ENCODE results near the gene NF2.

Gene NF2

GRCh38 chr22:29726106-29726505 lies 122.7 kb downstream of the NF2 start:
- DNase-seq: no peak

DNA sequence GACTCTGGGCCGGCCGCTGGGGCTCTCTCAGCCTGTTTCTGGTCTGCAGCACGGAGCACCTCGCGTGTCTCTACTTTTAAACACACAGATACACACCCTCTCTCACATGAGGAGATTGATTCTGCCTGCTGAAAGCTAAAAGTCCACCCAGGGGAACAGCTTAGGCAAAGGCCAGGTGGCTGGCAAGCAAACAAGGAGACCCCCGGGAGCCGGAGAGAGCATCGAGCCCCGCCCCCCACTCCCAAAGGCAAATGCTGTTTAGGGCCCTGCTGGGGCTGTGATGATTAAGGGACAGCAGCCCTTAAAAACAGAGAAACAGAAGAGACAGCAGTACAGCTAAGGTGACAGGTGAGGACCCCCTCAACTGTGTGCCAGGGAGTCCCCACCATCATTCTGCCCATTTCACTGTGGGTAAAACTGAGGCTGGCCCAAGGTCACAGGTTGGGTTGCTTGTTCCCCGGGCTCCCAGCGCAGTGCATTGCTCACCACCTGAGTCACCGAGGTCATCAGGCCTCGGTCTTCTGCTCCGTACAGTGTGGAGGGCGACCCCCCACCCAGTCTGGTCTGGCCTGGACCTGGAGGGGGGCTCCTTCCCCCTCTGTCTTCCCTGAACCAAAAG lies 123.2 kb downstream of the NF2 start:
- DNase-seq: no peak

GRCh38 chr22:29727131-29727523 lies 123.7 kb downstream of the NF2 start:
- DNase-seq: peak; percentile 20

- DNase-seq: no peak
These were observed 125.7 kb downstream of the NF2 start for GRCh38 chr22:29729161-29729560.

DNA sequence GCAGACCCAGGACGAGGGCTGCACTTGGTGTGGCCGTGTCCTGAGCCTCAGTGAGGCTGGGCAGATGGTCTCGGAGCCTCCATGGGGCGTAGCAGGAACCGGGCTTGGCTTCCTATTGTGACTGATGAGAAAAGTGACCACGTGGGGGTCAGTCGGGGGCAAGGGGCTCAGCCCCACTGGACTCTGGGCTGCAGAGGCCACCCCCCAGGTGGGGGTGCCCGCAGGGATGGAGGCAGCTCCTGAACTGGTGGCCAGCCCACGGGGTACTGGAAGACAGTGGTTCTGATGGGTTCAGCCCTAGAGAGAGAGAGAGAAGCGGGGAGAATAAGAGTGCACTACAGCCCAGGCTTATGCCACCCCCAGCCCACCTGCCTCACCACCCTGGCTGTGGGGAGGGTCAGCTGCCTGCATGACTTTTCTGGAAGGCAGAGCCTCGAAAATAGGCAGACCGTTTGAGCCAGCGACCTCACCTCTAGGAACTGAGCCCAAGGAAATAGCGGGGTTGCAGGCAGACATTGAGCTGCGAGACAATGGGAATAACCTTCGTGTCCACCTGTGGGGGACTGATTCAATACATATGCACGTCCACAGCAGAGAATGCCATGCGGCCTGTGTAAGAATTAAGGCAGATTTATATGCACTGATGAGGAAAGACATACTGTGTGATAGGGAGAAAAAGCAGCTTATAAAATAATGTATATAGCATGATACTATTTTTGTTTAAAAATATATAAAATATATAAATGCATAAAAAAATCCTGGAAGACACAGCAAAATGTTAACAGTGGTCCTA lies 127.8 kb downstream of the NF2 start:
- no peak for DNase-seq

DNA sequence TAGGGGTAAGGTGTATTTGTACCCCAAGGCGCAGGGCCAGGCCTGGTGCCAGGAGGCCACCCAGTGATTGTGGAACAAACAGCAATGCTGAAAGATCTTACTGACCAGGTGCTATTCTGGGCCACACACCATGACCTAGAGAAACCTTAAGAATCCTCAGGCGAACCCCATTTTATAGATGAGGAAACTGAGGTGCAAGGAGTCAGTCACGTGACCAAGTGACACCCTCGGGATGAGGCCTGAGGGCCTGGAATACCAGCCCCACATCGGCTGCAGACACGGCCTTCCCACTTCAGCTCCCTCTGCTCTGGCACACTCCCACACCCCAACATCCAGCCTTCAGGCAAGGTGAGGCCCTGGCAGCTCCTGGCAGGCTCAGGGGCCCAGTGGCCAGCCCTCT lies 129.4 kb downstream of the NF2 start:
- DNase-seq: no peak

DNA sequence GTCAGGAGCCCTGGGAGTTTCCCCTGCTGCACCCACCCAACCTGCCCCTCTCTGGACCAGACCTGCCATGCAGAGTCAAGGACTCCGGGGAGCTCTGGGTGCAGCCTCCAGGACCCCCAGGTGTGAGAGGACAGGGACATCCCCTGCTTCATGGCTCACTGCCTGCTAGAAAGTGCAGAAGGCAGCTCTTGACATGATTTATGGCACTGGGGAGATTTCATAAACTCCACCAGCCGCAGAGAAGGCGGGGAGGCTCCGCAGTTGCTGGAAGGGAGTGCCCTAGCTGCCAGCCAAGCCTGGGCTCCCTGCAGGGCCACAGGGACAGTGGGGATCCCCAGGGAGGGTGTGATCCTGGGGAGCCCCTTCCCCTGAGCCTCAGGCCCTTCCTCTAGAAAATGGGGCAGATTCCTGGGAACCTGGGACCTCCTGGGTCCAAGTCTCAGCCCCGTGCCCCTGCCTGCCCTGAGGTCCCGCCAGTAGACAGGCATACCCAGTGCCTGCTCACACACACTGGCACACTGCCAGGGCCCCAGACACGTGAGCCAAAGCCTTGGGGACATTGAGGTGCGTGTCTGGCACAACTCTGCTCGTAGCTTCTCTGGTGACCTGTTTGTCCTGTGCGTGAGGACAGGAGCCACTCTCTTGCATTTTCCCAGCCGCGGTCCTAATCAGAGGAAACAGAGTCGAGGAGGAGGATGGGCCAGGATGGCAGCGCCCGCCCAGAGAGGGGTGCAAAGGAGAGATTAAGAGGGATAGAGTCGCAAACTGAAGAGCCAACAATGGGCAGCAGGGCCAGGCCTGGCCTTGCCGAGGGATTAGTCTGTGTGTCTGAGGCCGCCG lies 130.1 kb downstream of the NF2 start:
- DNase-seq: no peak

- no peak for DNase-seq
These were observed 131.0 kb downstream of the NF2 start for GRCh38 chr22:29734406-29734805.

DNA sequence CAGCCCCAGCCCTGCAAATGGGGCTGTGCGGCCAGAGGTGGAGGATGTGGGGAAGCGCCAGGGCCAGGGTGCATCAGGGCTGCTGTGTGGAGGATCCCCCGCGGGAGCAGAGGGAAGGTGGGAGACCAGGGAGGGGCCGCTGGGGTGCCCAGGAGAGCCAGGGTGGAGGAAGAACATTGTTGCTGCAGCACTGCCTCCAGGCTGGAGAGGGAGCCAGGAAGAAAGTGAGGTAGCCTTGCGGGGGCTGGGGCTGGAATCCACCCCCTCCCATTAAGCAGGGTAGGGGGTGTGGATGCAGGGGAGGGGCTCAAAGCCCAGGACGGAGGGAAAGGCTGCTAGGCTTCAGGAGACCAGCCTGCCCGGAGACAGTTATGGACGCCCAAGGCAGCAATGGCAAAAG lies 131.4 kb downstream of the NF2 start:
- DNase-seq: no peak

DNA sequence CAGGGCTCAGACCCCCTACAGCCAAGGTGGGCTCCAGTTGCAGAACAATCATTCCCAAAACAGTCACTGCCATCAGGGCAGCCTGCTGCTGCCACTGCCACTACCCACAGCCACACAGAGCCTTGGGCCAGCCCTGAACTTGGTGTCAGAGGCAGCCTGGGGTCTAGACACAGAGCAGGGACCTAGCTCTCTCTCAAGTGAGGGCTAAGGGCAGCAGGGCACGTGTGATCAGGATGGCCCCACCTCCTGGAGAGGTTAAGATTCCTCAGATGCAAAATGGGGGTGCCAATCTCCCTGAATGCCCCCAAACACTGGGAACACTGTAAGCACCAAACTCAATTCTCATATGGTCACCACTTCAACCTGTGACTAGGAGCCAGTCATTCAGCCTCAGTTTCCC lies 132.0 kb downstream of the NF2 start:
- DNase-seq: no peak

DNA sequence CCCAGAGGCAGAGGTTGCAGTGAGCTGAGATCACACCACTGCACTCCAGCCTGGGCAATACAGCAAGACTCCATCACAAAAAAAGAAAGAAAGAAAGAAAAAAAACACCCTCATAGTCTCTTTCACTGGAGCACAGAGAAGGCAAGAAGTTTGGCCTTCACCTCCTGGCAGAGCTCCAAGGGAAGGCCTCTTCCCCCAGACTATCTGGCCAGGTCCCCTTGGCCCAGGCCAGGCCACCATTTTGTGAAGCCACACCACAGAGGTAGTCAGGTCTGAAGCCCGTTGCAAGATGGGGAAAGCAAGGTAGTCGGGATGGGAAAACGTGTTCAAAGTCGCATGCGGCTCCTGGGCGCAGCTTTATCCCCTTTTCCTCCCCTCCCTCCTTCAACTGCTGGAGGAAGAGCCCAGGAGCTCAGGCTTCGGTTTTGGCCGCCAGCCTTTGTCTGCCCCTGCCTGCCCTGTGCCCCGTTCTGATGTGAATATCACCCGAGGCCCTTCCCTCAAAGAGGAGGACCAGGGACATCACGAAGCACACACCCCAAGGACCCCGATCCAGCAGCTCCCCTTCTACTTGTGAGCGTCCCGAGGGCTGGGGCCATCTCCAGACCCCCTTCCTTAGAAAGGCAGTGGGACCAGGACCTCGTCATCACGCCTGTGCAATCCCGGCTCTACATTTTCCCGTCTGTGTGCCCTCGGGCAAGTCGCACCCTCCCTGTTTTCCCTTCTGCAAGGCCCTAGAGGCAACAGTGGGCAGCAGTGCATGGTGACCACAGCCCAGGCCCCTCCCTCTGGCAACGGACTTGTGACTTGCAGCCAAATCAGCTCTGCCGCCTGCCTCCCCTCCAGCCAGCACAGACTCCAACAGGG lies 134.1 kb downstream of the NF2 start:
- no peak for DNase-seq

- DNase-seq: no peak
These were observed 134.8 kb downstream of the NF2 start for GRCh38 chr22:29738118-29738815.

GRCh38 chr22:29739346-29739875 lies 136.0 kb downstream of the NF2 start:
- no peak for DNase-seq

DNA sequence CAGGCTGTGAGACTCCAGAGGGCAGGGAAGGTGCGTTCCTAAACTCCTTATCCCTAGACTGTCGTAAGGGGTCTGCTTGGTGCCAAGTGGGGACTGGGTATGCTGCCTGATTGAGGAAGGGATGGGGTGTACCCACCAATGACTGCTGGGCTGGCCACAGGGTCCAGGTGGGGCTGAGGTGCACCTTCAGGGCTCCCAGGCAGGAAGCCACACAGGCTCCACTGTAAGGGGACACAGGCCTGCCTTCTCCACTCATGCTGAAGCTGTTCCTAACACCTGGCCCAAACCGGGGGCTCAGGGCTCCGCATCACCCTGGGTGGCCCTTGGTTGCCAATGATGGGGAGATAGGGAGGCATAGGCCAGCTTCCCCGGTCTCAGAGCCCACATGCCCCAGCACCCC lies 136.8 kb downstream of the NF2 start:
- DNase-seq: no peak

DNA sequence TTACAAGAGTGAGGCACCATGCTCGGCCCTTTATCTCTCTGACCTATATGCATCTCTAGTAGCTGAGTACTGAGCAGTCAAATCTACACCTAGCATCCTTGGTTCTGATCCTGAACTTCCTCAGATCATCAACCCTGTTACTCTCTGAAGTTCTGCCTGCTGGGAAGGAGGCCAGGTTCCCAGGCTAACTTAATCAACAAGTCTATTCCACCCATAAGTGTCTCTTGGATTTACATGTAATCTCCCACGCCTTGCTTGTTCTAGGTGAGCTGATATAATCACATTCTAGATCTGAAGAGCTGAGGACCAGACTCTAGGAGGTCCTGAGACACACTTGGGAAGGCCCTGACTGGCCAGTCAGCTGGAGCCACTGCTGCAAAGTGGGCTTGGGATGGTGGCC lies 138.5 kb downstream of the NF2 start:
- no peak for DNase-seq

GRCh38 chr22:29742326-29742725 lies 138.9 kb downstream of the NF2 start:
- no peak for DNase-seq

GRCh38 chr22:29744902-29745301 lies 141.5 kb downstream of the NF2 start:
- DNase-seq: peak; percentile 78

DNA sequence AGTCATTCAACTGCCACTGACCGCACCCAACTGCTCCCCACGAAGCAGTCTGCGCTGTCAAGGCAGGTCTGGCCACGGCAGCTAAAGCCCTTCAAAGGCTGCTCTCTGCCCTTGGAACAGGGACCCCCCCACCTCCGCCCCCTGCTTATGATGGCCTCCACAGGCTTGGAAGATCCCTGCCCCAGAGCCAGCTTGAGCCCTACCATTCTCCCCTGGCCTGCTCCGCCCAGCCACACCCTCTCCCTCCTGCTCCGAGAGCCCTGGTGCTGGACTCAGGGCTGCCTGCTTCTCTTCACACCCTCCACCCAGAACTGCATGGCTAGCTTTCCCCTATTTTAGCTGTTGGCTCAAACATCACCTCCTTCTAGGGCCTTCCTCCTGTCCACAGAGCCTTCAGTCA lies 144.4 kb downstream of the NF2 start:
- no peak for DNase-seq

Measured in DMS53 (cell line).